Hematopoietic multipotent progenitor cell treated with erythropoietin and hydrocortisone succinate and interleukin-3 and kit ligand, for 17 days (in vitro differentiated cells): Measurements from ENCODE around the gene PAX3.

ENCODE experiments used
- DNase-seq: peaks from one replicate; pipeline ENCODE4 v3.0.0-alpha.2; 2015; ENCODE audit warnings: low spot score

PAX3 gene

DNA sequence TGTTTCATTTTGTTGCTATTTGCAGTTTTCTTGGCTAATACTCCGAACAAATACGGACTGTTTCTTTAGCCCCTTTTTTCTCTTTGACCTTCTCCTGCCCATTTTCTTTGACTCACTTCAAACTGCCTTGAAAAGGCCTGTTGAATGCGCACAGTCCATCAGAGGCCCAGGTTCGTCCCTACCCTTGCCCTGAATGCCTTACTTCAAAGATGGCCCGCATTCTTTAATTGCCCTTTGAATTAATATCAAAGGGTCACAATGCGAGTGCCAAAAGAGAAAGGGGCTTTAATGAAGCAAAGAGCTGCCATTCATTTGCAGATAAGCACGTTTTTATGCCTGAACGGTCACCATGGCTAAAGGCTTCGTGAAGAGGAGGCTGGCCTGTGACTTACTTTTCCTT is 29.7 kb downstream of the PAX3 start:
- no peak for DNase-seq

DNA sequence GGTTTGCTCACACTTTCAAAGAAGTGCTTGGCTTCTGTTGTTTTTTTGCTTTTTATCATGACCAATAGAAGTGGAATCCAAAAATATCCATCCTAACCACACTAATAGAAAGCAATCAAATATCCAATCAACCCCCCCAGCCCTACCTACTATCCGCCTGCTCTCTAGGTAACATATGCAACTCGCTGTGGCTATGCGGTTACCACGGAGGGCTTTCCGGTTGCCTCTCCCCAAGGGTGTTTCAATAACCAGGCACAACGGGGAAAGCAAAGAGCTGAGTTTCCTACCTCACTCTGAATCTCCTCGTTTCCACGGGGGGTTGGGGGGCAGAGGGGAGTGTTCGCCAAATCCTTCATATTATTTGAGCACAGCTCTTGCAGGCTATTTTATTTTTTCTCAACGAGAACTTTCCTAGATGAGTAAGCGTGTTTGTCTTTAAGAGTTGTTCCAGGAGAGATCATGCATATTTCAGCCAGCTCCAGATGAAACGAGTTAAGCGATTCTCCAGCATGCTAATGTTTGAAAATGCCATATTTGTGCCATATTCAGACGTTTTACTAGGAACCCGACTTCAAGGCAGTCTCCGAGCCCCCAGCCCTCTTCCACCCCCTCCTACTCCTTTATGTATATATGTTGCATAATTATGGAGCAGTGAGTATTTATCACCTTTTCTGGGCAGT is 30.3 kb downstream of the PAX3 start:
- DNase-seq, result no peak

DNA sequence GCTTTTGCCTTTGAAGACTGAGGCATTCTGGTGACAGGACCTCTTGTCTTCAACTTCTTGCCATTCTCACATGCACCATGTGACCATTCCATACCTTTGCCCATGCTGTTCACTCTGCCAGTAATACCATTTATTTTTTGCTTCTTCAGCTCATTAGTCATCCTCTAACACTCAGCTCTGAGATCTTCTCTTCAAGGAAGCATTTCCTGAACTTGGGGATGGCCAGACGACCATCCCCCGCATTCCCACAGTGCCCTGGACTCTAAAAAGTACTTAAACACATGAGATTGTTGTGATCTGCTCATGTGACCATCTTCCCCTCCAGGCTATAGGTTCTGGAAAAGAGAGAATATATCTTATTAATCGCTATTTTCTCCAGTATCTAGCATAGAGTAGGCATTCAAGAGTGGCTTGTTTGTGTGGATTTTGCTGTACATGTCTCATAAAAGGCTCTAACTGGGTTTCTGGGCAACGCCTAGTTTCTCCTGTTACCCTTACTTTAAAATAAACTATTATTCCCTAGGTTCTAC is 33.9 kb downstream of the PAX3 start:
- no peak for DNase-seq

DNA sequence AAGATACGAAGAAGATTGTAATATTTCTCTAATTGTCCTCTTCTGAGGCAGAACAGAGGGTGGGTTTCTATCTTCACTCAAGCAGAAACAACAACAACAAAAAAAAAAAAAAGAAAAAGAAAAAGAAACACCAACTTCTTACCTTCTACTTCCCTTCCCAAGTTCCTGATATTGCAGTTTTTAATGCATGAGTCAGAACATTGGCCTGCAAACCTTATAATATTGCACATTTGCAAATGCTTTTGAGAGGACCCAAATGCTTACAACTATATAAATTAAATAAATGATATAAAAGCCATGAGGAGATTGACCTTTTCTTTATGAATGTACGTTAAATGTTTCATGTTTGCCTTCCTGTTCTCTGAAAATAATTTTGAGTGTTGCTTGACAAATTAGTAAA is 37.3 kb downstream of the PAX3 start:
- DNase-seq, result no peak

DNA sequence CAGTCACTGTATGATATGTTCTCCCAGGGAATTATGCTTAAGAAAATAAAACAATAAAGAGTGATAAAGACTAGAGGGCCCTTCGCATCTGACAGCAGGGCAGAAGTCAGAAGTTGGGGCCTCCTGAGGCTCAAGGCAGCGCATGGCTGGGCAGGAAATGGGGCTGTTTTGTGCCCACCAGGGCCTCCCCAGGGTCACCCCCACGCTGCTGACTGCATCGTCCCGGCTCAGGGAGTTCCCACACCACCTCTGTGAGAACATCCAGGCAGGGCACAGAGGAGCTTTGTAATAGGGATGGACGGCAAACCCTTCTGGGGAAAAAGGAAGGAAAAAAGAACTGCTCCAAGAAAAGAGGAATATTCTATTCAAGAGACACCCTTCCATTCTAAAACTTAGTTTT is 41.2 kb downstream of the PAX3 start:
- no peak for DNase-seq

DNA sequence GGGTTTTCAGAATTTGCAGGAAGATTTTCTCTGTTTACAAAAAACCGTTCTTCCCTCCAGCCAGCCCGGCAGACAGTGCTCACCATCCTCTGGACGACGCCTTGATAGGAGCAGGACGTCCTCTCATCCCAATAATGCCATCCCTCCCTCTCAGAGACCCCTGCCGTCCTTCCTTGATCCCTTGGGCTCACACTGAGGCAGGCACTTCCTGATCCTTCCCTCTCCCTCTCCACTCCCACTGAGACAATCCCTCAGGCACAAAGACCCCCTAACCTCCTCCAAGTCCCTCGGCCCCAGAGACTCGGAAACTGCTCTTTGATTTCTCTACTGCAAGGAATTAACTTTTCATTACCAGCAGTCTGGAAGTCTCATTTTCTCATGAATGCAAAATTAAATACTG is 42.5 kb downstream of the PAX3 start:
- no peak for DNase-seq

DNA sequence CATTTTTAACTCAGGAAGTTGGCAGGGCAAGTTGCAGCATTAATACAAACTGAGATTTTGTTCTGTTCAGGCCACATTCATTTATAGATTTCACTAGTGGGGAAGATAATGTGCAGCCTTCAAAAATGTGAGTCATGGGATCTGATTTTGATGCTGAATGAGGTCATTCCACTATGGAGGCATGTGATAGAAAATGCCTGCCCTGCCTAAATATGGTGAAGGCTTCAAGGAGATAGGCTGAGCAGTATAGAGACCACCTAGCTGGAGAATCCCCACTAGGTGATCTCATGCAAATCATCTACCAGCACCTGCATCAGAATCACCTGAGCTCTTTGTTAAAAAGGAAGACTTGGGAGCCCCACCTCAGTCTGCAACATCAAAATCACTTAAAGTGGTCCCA is 43.7 kb downstream of the PAX3 start:
- DNase-seq, result no peak

DNA sequence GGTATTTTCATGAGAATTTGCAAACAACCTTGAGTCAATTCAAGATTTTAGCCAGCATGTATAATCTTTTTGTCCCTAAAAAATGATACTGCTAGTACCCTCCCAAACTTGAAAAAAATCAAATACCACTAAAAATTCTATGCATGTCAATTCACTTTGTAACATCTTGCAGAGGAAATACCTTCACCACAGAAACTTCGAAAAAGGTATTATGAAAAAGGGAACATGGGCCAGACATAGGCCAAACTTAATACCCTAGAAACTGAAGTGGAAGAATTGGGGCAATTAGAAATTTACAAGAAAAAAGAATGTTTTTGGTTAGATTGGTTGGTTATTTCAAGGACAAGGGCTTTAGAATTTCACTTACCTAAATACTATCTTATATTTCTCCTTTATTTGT is 48.5 kb downstream of the PAX3 start:
- no peak for DNase-seq

DNA sequence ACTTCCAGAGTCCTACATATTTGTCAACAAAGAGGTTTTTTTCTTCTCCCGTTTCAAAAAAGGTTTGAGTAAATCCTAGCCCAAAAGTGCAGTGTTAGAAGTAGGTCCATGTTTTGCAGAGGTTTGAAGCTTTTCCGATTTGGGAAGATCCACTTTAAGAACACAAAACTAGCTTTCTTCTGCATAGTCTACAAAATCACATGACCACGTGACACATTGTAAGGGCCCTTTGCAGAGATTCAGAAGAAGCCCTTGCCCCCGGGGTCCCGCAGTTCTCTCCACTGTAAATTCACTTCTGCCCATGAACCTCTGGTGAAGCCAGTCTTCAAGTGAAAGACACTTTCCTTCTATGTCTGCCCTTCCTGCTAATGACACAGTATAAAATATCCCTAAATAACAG is 49.4 kb downstream of the PAX3 start:
- no peak for DNase-seq

DNA sequence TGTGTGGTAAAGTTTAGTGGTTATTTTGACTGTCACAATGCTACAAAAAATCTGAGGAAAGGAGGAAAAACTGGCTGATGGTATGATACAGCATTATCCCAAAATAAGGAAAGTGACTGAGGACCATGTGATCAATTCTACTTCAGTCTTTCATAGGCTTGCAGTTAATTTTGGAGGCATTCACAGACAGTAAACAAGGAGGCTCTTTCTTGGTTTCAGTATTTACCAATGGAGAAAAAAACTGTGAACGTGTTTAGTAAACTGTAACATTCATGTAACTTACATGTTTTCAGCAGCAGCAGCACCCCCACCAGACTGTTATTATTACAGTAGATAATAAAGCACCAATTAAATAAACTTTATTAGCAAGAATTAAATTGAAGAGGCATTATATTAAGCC is 50.0 kb downstream of the PAX3 start:
- DNase-seq, result no peak

DNA sequence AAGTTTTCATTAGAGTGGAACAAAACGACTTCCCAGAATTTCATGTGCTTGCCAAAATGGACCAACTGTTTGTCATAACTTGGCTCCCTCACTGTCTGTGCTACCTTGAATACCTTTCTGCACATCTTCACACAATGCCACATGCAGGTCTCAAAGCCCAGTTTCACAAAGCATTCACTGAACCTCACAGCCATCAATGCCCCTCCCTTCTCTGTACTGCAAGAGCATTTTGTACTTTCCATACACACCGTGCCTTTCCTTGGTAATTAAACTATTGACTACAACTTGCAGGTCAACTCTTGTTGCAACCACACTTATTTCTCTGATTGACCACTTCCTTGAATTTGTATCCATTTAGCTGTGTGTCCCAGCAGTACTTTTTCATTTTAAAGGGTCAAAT is 50.5 kb downstream of the PAX3 start:
- DNase-seq, result no peak

DNA sequence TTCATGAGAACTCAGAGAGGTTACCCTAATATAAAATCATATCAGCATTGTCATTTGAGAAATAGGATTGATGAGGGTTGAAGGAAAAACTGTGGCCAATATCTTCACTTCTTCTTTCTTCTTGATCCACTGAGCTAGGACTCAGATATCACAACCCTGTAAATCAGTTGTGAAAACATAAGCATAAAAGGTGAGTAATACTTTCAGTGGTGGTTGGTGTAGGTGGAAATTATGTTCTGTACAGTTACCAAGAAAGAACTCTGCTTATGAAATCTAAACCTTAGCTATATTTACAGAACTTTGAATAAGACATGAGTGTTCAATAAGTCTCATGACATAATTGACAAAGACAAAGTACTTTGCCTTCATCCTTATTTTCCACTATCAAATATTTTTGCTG is 56.3 kb downstream of the PAX3 start:
- DNase-seq, result no peak

DNA sequence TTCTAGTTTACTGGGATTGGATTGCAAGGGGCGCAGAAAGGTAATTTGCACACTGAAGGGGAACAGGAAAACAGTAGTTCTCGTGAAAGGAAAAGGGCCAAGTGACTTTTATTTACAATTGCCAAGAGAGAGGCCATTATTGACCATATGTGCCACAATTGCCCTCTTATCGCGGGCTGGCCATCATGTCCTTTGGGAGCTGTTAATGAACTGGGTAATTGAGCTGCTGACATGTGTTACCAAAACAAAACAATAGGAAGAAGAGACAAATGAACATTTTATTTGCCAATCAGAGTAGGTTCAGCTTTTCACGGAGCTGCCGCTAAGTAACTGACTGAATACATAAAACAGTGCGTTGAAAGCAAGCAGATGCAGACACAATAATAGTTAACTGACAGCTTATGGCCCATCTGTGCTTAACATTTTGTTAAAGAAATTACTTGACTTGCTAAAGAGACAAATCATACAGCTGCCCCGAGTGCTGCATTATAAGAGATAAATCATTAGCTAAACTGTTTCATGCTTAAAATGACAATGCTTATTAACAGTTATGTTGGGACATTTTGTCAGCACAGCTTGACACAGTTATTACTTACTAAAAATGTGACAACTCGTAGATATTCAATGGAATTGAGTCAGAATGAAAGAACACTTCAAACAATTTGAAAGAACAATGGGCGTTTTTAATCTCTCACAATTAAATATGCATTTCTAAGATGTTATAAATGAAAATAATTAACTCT is 57.5 kb downstream of the PAX3 start:
- DNase-seq, result no peak

DNA sequence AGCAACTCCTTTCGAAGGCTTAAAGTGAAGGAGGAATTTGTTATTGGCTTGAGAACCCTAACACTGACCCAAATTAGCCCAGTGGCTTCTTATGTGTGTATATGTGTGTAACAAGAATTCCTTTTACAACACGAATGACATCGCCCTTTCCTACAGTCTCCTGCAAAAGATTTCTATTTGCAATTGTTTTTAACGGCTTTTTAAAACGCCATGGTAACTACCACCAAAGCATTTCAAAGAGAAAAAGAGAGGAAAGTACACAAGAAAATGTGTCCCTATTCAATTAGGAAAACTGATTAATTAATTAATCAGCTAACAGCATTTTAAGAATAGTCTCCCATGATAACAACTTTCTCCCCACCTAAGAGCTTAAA is 58.1 kb downstream of the PAX3 start:
- DNase-seq, result no peak

DNA sequence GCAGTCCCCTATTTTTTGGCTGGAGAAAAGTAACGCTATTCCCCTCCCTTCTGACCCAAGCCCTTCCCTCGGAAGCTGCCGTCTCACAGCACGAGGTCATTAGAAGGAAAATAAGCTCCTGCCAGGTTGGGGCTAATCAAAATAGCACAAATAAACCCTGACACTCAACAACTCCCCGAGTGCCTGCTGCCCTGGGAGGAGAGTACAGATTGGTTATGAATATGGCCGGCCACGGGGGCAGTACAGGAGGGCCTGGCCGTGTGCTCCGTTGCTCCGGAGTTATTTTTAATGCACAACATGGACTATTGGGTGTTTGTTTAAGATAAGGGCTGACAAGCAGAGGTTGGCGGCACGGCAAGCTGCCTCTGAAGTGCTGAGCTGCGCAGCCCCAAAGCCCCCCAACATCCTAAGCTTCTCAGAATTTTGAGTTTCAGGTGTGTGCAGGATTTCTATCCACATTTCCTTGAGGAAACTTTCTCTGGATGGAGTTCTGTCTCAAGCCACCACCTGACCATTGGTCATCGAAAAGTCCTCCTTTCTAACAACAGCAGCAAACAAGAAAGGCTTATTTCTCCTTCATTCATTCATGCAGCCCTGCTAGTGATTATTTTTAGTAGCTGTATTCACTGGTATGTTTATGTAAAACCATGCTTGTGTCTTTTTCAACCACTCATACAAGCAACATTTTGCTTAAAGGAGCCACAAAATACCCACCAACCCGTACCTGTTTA is 58.7 kb downstream of the PAX3 start:
- no peak for DNase-seq

DNA sequence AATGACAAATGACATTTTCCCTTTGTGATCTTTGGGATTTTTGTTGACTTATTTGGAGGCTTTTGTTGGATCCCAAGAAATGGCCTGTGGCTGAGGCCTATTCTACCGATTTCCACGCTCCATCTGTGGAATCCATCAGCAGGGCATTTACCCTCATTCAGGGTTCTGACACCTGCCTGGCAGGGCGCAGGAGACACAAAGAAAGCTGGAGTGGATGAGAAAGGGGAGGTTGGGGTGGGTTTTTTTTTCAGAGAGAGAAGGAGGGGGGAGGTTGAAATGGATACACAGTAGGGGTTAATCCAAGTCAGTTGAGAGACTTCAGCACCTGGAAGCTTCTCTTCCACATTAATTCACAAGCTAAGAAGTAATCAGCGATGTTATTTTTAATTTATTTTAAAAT is 59.7 kb downstream of the PAX3 start:
- DNase-seq, result no peak

DNA sequence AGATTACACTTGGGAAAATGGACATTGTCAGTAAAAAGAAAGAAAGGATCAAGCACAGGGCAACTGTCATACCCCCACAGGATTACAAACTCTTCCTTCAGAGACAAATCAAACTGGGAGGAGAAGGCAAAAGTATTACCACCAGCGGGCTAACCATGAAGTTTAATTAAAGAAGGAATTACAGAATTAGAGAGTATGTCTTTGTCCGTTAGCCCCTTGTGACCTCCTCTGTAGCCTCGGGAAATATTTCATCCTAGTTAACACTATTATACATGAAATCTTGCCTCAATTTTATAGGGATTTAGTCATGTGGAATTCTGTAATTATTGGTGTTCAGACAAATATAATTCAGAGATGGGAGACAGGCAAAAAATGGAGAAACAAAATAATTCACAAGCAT is 60.7 kb downstream of the PAX3 start:
- no peak for DNase-seq

DNA sequence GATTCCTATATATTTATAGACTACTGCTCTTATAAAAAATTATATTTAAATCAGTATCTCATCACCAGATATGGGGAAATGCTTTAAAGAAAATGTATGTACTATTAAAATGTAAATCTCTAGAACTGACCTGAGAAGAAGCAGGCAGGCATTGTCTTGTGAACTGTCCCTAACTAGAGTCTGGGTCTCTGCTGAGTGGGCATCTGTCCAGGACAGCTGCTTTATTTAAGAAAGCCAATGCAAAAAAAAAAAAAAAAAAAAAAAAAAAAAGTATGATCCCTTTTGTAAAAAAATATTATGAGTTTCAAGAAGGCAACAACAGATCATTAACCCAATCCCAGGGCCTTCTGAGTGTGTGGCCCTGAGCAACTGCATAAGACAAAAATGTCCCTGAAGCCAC is 66.0 kb downstream of the PAX3 start:
- no peak for DNase-seq

DNA sequence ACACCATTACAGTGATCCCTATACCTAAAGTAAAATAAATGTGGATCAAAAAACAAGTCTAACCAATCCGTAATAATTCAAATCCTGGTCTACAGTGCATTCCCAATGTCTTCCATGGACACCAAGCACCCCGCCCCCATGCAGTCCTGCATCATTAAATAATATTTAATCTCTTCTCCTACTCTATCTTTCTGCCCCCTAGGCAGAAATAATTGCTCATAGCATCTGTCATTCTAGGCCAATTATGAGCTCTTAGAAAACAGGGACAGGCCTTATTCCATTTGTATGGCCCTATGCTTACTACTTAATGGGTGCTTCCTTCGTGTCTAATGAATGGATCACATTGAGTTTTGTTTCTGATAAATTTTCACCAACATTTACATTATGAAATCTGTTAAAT is 66.4 kb downstream of the PAX3 start:
- no peak for DNase-seq

DNA sequence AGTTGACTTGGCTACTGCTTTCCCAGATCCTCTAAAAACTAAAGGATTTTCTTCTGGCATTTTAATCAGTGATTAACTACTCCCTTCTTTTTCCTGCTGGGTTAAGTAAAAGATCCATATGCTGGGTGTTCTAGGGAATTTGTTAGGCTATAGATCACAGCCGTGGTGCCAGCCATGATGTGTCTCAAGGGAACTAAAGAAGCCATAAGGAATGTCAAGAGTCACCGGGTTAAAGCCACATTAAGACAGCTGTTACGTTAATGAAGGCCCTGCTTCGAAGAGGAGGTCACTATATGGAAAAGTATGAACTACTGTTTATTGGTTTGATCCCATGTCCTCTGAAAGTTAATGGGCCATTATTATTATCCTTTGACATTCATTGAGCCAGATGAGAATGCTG is 70.7 kb downstream of the PAX3 start:
- DNase-seq, result no peak

DNA sequence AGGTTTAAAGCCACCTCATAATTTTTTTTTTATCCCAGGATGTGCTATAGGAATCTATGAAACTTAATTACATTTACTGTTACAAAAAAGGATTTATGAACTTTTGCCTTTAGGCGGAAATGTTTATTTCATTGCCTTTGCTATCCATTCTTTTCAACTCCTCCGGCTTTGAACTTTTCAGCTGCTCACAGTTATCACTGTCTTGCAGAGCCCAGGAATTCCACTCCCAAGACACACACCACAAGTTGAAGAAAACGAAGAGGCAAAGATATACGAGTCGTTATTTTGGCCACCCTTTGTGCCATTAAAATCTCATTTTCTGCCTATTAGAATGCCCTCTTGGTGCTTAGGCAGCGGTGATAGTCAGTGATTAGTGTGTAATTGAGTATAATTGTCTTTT is 80.0 kb downstream of the PAX3 start:
- DNase-seq, result no peak

DNA sequence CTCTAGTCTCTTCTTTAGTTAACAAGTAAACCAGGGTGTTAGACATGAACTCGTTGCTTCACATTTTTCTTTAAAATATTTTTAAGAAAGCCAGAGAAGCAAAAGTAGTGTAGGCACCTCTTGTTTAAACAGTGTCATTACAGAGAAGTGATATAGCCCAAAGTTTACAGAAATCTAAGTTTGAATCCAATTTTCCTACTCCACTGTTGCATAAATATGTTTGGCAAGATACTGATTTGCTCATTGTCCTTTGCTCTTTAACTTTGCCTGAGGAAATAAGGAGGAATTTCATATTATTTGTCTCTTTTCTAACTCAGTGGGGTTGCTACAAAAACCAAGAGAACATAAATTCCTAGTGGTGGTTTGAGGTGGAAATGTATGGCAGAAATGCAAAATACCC is 81.1 kb downstream of the PAX3 start:
- DNase-seq, result no peak

DNA sequence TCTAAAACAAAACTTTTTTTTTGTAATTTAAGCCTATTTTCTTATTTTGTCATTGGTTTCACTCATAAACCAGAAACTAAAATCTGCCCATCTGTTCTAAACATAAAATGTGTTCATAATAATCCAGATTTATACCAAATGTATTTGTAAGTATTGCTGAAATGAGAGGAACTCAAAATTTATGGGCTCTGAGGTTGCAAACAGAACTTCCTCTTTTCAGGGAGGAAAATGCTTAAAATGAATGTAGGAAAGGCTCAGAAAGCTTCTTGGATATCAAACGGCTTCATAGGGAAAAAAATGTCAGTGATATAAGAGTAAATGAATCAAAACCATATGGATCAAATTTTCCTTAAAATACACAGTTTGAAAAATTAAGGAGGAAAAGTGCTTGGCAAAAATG is 83.9 kb downstream of the PAX3 start:
- DNase-seq, result no peak
